ENCODE measurements around the gene LMBRD2. TPM values are rescaled to one million over a fixed set of nuclear protein-coding genes. Genes with fewer than 3 reads are reported as not detected.

LMBRD2 gene
- total RNA-seq, 2 experiments from 2014 or later = 7.6 to 8.0 TPM

DNA sequence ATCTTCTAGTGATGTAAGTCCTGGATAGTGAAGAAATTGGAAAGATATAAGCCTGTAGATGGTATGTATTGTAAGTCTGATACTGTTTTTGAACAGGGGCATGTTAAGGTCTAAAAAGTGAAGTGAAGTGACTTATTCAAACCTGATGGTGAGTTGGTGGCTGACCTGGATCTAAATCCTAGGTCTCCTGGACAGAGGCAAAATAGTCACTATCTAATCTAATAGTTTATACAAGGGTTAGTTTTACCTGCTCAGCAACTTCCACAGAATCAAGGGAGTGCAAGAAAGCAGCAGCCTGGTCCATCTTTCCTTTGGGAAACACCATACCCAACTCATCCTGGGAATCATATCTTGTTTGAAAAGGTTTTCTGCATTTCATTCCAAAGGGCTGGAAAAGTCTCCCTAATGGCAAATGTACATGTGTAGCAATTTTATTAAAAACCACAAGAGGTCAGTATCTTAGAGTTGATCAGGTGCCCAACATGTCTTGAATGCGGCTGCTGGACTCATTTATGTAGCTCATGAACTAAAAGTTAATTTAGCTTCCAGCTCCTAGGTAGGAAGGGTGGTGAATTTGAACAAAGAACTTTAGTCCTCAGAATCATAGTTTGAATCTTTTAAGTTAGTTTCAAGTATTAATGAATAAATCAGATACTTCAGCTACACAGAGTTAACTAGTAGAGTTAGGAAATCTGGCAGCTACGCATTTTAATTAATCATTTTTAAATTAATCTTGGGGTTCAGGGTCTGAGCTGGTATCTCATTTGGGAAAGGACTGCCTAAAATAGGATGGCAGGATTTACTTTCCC lies 26.2 kb upstream of the LMBRD2 start:
- Mint-ChIP-seq H3K27ac (no peak overlapping the region), H3K9me3 (no peaks in the 10 kb centered on the region), H3K36me3 (ENCODE audit: low read depth) (peaks cover 37% of the 10 kb centered on the region), H3K4me3 (no peak overlapping the region), H3K27me3 (ENCODE audit: low read depth) (no peaks in the 10 kb centered on the region), H3K4me1 (ENCODE audit: low read depth) (no peaks in the 10 kb centered on the region)
- CTCF ChIA-PET = interaction anchor here (0.6 to 1.2 kb wide), 6 partner anchors 25 to 1235 kb away, joined by 3 to 6 read pairs (median 4); no protein-coding TSS in a partner anchor
- DNase-seq = no peak
- intact Hi-C loops (cut with micrococcal nuclease) = no loop called here

DNA sequence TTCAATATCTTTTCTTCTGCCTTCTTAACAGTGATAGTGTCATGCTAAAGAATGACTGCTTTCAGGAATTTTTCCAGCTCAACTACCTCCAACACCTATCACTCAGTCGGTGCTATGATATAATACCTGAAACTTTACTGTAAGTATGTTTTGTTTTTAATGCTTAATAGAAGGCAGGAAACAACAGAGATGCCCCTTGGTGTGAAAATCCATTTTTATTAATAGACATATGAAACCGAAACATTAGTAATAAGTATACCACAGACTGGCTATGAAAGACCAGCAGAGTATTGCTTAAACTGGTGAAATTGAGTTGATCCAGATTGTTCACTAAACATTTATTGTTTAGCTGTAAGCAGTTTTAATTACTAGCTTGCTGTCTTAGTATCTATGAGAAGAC lies 25.5 kb upstream of the LMBRD2 start:
- H3K4me3 Mint-ChIP-seq = no peak overlapping the region
- no peaks in the 10 kb centered on the region for H3K9me3 Mint-ChIP-seq
- CTCF ChIA-PET = interaction anchor here (0.6 to 0.7 kb wide), 2 partner anchors 360 to 974 kb away, joined by 3 to 6 read pairs; no protein-coding TSS in a partner anchor
- no peak overlapping the region for H3K27ac Mint-ChIP-seq
- no peaks in the 10 kb centered on the region for H3K27me3 Mint-ChIP-seq (ENCODE audit: low read depth)
- no peaks in the 10 kb centered on the region for H3K4me1 Mint-ChIP-seq (ENCODE audit: low read depth)
- intact Hi-C loops (cut with micrococcal nuclease) = no loop called here
- H3K36me3 Mint-ChIP-seq (ENCODE audit: low read depth) = peaks cover 32% of the 10 kb centered on the region
- no peak for DNase-seq

- H3K9me3 Mint-ChIP-seq = no peaks in the 10 kb centered on the region
- peaks cover 32% of the 10 kb centered on the region for H3K36me3 Mint-ChIP-seq (ENCODE audit: low read depth)
- H3K4me3 Mint-ChIP-seq = no peak overlapping the region
- CTCF ChIA-PET = interaction anchor here (0.6 kb wide), 1 partner anchor 47 kb away, joined by 3 read pairs; no protein-coding TSS in a partner anchor
- no peaks in the 10 kb centered on the region for H3K4me1 Mint-ChIP-seq (ENCODE audit: low read depth)
- H3K27ac Mint-ChIP-seq = no peak overlapping the region
- H3K27me3 Mint-ChIP-seq (ENCODE audit: low read depth) = no peaks in the 10 kb centered on the region
- no peak for DNase-seq
- intact Hi-C loops (cut with micrococcal nuclease) = no loop called here
These were observed 23.4 kb upstream of the LMBRD2 start for GRCh38 chr5:36175043-36175442.

DNA sequence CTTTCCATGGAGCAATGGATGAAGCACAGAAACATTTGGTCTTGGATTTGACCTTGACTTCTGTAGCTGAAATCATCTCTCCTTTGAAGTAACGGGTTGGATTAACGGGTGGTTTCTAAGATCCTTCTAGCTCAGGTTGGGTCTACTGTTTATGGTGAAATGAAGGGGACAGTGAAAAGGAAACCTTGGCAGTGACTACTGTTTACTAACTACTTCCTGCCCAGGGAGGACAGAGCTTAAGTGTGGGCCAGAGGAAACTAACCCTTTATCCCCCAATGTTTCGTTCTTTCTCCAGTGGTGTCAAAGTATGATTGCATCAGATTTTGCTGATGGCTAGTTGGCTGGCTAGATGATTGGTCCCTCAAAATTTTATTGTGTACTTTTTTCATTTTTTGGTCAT lies 22.4 kb upstream of the LMBRD2 start:
- intact Hi-C loops (cut with micrococcal nuclease) = no loop called here
- H3K4me3 Mint-ChIP-seq = no peak overlapping the region
- no peak for DNase-seq
- no peaks in the 10 kb centered on the region for H3K9me3 Mint-ChIP-seq
- no peak overlapping the region for H3K27ac Mint-ChIP-seq
- no peaks in the 10 kb centered on the region for H3K27me3 Mint-ChIP-seq (ENCODE audit: low read depth)
- CTCF ChIA-PET = no interaction called here
- H3K36me3 Mint-ChIP-seq (ENCODE audit: low read depth) = peaks cover 28% of the 10 kb centered on the region
- H3K4me1 Mint-ChIP-seq (ENCODE audit: low read depth) = no peaks in the 10 kb centered on the region

- H3K27me3 Mint-ChIP-seq (ENCODE audit: low read depth) = no peaks in the 10 kb centered on the region
- H3K36me3 Mint-ChIP-seq (ENCODE audit: low read depth) = peaks cover 28% of the 10 kb centered on the region
- H3K4me1 Mint-ChIP-seq (ENCODE audit: low read depth) = peaks cover 2% of the 10 kb centered on the region
- no peak overlapping the region for H3K4me3 Mint-ChIP-seq
- no peak for DNase-seq
- H3K27ac Mint-ChIP-seq = no peak overlapping the region
- CTCF ChIA-PET = no interaction called here
- intact Hi-C loops (cut with micrococcal nuclease) = no loop called here
- H3K9me3 Mint-ChIP-seq = no peaks in the 10 kb centered on the region
These were observed 21.7 kb upstream of the LMBRD2 start for GRCh38 chr5:36173426-36173825.

GRCh38 chr5:36172599-36172998 lies 20.9 kb upstream of the LMBRD2 start:
- intact Hi-C loops (cut with micrococcal nuclease) = no loop called here
- no peak overlapping the region for H3K4me3 Mint-ChIP-seq
- peaks cover 36% of the 10 kb centered on the region for H3K36me3 Mint-ChIP-seq (ENCODE audit: low read depth)
- no peaks in the 10 kb centered on the region for H3K27me3 Mint-ChIP-seq (ENCODE audit: low read depth)
- peaks cover 10% of the 10 kb centered on the region for H3K4me1 Mint-ChIP-seq (ENCODE audit: low read depth)
- no peak for DNase-seq
- no peak overlapping the region for H3K27ac Mint-ChIP-seq
- CTCF ChIA-PET = no interaction called here
- H3K9me3 Mint-ChIP-seq = no peaks in the 10 kb centered on the region

GRCh38 chr5:36170832-36171424 lies 19.2 kb upstream of the LMBRD2 start:
- Mint-ChIP-seq H3K4me3 (no peak overlapping the region), H3K27me3 (ENCODE audit: low read depth) (no peaks in the 10 kb centered on the region), H3K9me3 (no peaks in the 10 kb centered on the region), H3K36me3 (ENCODE audit: low read depth) (peaks cover 46% of the 10 kb centered on the region), H3K27ac (no peak overlapping the region), H3K4me1 (ENCODE audit: low read depth) (peaks cover 12% of the 10 kb centered on the region)
- intact Hi-C loops (cut with micrococcal nuclease) = no loop called here
- DNase-seq = no peak
- CTCF ChIA-PET = no interaction called here

GRCh38 chr5:36168737-36169136 lies 17.1 kb upstream of the LMBRD2 start:
- Mint-ChIP-seq H3K9me3 (no peaks in the 10 kb centered on the region), H3K27me3 (ENCODE audit: low read depth) (no peaks in the 10 kb centered on the region), H3K4me1 (ENCODE audit: low read depth) (peaks cover 12% of the 10 kb centered on the region), H3K4me3 (no peak overlapping the region), H3K27ac (no peak overlapping the region), H3K36me3 (ENCODE audit: low read depth) (peaks cover 36% of the 10 kb centered on the region)
- intact Hi-C loops (cut with micrococcal nuclease) = no loop called here
- no peak for DNase-seq
- CTCF ChIA-PET = no interaction called here

- H3K9me3 Mint-ChIP-seq = no peaks in the 10 kb centered on the region
- DNase-seq = no peak
- H3K27me3 Mint-ChIP-seq (ENCODE audit: low read depth) = no peaks in the 10 kb centered on the region
- intact Hi-C loops (cut with micrococcal nuclease) = no loop called here
- H3K4me1 Mint-ChIP-seq (ENCODE audit: low read depth) = peaks cover 17% of the 10 kb centered on the region
- CTCF ChIA-PET = interaction anchor here (0.6 kb wide), 1 partner anchor 96 kb away, joined by 3 read pairs; no protein-coding TSS in a partner anchor
- peaks cover 53% of the 10 kb centered on the region for H3K36me3 Mint-ChIP-seq (ENCODE audit: low read depth)
- H3K27ac Mint-ChIP-seq = no peak overlapping the region
- H3K4me3 Mint-ChIP-seq = no peak overlapping the region
These were observed 12.8 kb upstream of the LMBRD2 start for GRCh38 chr5:36164461-36164860.

DNA sequence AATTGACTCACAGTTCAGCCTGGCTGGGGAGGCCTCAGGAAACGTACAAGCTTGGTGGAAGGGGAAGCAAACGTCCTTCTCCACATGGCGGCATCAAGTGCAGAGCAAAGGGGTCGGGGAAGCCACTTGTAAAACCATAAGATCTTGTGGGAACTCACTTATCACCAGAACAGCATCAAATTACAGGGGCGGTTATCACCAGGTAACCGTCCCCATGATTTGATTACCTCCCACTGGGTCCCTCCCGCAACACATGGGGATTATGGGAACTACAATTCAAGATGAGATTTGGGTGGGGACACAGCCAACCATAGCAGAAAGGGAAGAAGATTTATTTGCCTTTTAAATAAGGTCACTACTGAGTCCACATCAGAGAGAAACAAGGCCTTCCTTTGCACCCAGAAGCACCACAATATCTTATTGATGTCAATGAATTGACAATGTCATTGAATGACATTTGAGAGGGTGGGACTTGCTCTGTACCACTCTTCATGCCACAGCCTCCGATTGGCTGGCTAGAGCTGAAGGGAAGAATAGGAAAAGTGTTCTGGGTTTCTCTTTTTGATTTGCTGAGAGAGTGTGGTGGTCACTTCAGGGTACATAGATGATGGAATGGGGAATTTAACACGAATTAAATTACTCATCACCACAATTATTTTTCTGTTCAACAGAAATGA lies 11.3 kb upstream of the LMBRD2 start:
- intact Hi-C loops (cut with micrococcal nuclease) = no loop called here
- no peak for DNase-seq
- H3K27ac Mint-ChIP-seq = no peak overlapping the region
- no peaks in the 10 kb centered on the region for H3K9me3 Mint-ChIP-seq
- H3K4me3 Mint-ChIP-seq = no peak overlapping the region
- H3K27me3 Mint-ChIP-seq (ENCODE audit: low read depth) = no peaks in the 10 kb centered on the region
- H3K4me1 Mint-ChIP-seq (ENCODE audit: low read depth) = peaks cover 12% of the 10 kb centered on the region
- CTCF ChIA-PET = no interaction called here
- H3K36me3 Mint-ChIP-seq (ENCODE audit: low read depth) = peaks cover 49% of the 10 kb centered on the region

DNA sequence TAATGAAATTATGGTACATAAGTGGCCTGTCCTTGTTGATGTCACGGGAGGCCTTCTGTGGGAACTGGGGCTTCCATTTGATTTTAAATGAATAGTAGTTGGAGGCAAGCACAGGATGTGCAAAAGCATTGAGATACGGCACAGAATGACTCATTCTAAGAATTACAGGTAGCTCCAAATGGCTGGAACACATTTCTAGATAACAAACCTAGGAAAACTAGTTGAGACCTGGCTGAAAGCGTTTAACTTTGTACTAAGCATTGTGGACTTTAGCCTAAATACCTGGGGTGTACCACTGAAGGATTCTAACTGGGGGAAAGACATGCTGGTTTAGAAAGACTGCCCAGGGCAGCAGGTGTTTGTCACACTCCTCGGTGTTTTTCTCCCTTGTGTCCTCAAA lies 9.7 kb upstream of the LMBRD2 start:
- CTCF ChIA-PET = interaction anchor here (1.0 kb wide), 1 partner anchor 105 kb away, joined by 3 read pairs; no protein-coding TSS in a partner anchor
- H3K36me3 Mint-ChIP-seq (ENCODE audit: low read depth) = peaks cover 49% of the 10 kb centered on the region

GRCh38 chr5:36160617-36161016 lies 8.9 kb upstream of the LMBRD2 start:
- intact Hi-C loops (cut with micrococcal nuclease) = no loop called here
- H3K4me3 Mint-ChIP-seq = no peak overlapping the region
- no peaks in the 10 kb centered on the region for H3K27me3 Mint-ChIP-seq (ENCODE audit: low read depth)
- no peaks in the 10 kb centered on the region for H3K9me3 Mint-ChIP-seq
- DNase-seq = no peak
- peaks cover 22% of the 10 kb centered on the region for H3K4me1 Mint-ChIP-seq (ENCODE audit: low read depth)
- CTCF ChIA-PET = interaction anchor here (0.6 to 1.0 kb wide), 2 partner anchors 28 to 105 kb away, joined by 3 read pairs; no protein-coding TSS in a partner anchor
- H3K36me3 Mint-ChIP-seq (ENCODE audit: low read depth) = peaks cover 52% of the 10 kb centered on the region
- H3K27ac Mint-ChIP-seq = no peak overlapping the region

More for the DNA sequence above, 9.7 kb upstream of the LMBRD2 start:
- Mint-ChIP-seq H3K4me1 (ENCODE audit: low read depth) (peaks cover 16% of the 10 kb centered on the region), H3K4me3 (no peak overlapping the region), H3K27ac (no peak overlapping the region), H3K9me3 (no peaks in the 10 kb centered on the region), H3K27me3 (ENCODE audit: low read depth) (no peaks in the 10 kb centered on the region)
- no peak for DNase-seq
- intact Hi-C loops (cut with micrococcal nuclease) = no loop called here
